ENCODE results near the gene JOSD2. TPM values are rescaled to one million over a fixed set of nuclear protein-coding genes. Genes with fewer than 3 reads are reported as not detected.

Gene JOSD2
- total RNA-seq, 1 experiment from 2014 or later = 5.4 TPM

DNA sequence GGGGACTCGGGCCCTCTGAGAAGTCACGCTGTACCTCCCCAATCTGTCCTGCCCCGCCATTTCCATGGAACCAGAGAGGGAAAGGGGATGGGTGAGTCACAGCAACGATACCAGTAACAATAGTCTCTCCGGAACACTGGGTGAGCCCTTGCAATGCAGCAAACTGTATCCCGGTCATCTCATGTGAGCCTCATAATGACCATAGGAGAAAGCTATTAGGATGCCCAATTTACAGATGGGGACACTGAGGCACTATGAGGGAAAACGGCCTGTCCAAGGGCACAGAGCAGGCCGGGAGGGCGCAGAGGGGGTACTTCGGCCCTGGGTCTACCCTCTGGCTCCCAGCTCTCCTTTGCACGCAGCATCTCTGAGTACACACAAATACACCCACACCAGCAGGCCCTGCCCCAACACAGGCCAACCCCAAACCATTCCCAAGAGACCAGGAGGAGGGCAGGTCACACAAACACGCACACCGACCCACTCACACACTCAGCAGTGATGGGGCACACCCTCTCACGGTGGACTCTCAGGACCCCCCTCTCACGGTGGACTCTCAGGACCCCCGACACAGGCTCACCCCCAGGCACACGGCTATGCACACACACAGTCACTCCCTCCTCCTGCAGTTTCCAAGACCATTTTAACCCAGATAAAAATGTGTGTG is 39.1 kb upstream of the JOSD2 start:
- Histone ChIP-seq H3K9me3 (ENCODE audit: control insufficient read depth, low read depth, low read length) (no peaks in the 10 kb centered on the region), H2AFZ (ENCODE audit: low read length) (no peak overlapping the region), H2AK5ac (ENCODE audit: insufficient read length, low read length) (no peak overlapping the region), H3K4me2 (ENCODE audit: insufficient read depth, insufficient read length, low read length) (no peak overlapping the region), H3K56ac (ENCODE audit: insufficient read length, low read depth, low read length) (no peak overlapping the region), H2BK20ac (ENCODE audit: low read depth, low read length, poor library complexity, severe bottlenecking) (no peak overlapping the region), H3K4ac (ENCODE audit: low read depth, low read length) (no peak overlapping the region), H4K8ac (replicated peaks; ENCODE audit: insufficient read length, low read depth, low read length) (no peak overlapping the region), H3K27ac (ENCODE audit: insufficient read length, low read depth, low read length) (no peak overlapping the region), H2BK120ac (ENCODE audit: low read depth, low read length, poor library complexity, severe bottlenecking) (no peak overlapping the region), H4K5ac (ENCODE audit: insufficient read length, low read depth, low read length) (no peak overlapping the region), H4K20me1 (ENCODE audit: control insufficient read depth, insufficient read depth, insufficient read length) (no peaks in the 10 kb centered on the region), H3K14ac (ENCODE audit: insufficient read depth, low read length) (no peak overlapping the region), H3T11ph (ENCODE audit: low read length) (no peak overlapping the region), H3K9ac (ENCODE audit: extremely low read depth, insufficient read length, low read length) (no peak overlapping the region), H2BK5ac (ENCODE audit: insufficient read length, low read length) (no peak overlapping the region), H3K18ac (ENCODE audit: insufficient read length, low read depth, low read length) (no peak overlapping the region), H3K79me2 (ENCODE audit: insufficient read depth, low read length) (no peaks in the 10 kb centered on the region), H4K91ac (ENCODE audit: insufficient read length, low read depth, low read length) (no peak overlapping the region), H2BK12ac (ENCODE audit: insufficient read length, low read depth, low read length) (no peak overlapping the region), H2BK15ac (ENCODE audit: low read depth, low read length) (no peak overlapping the region), H3K23ac (ENCODE audit: insufficient read length, low read depth, low read length) (no peak overlapping the region), H3K4me1 (ENCODE audit: insufficient read depth, low read length) (no peaks in the 10 kb centered on the region), H3K23me2 (ENCODE audit: insufficient read length, low read depth, low read length, poor library complexity, severe bottlenecking) (no peaks in the 10 kb centered on the region), H3K27me3 (ENCODE audit: insufficient read depth, low read length) (no peaks in the 10 kb centered on the region; the same call in 1 of the 2 replicates), H3K79me1 (ENCODE audit: insufficient read depth, low read depth, low read length, poor library complexity, severe bottlenecking) (no peaks in the 10 kb centered on the region)
- WGBS (ENCODE audit: extremely low coverage, insufficient read length, low lambda C conversion rate) = no CpG with 5 or more reads among the region's 17 CpGs
- no peak overlapping the region for H3K27ac Mint-ChIP-seq
- TF ChIP-seq, protein P1, sequence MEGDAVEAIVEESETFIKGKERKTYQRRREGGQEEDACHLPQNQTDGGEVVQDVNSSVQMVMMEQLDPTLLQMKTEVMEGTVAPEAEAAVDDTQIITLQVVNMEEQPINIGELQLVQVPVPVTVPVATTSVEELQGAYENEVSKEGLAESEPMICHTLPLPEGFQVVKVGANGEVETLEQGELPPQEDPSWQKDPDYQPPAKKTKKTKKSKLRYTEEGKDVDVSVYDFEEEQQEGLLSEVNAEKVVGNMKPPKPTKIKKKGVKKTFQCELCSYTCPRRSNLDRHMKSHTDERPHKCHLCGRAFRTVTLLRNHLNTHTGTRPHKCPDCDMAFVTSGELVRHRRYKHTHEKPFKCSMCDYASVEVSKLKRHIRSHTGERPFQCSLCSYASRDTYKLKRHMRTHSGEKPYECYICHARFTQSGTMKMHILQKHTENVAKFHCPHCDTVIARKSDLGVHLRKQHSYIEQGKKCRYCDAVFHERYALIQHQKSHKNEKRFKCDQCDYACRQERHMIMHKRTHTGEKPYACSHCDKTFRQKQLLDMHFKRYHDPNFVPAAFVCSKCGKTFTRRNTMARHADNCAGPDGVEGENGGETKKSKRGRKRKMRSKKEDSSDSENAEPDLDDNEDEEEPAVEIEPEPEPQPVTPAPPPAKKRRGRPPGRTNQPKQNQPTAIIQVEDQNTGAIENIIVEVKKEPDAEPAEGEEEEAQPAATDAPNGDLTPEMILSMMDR (conservative IDR thresholded peaks at IDR 0.05) = no peak
- peaks cover 4 to 37% of the 10 kb centered on the region in 2 experiments for H3K4me1 Mint-ChIP-seq
- DNase-seq = no peak
- H3K27me3 Mint-ChIP-seq (ENCODE audit: low read depth) = peaks cover 67% of the 10 kb centered on the region
- peaks cover 0 to 5% (median 0%) of the 10 kb centered on the region in 3 experiments; a peak in 1 of 7 replicates for H3K36me3 Mint-ChIP-seq (ENCODE audit: insufficient read depth in 1 of 3, low read depth in 3 of 3)
- H3K4me3 Mint-ChIP-seq = peak overlapping the region; percentile 19 to 95; a peak in 3 of 5 replicates
- no peaks in the 10 kb centered on the region; a peak in 1 of 5 replicates for H3K9me3 Mint-ChIP-seq

Data from H9 (cell line).